Pancreas (tissue), 10 donors: ENCODE results near the gene TRAPPC2B. TPM values are rescaled to one million over a fixed set of nuclear protein-coding genes. Genes with fewer than 3 reads are reported as not detected.

Experiments
- ATAC-seq, 4 donors: fragments of 200-7000 bp; cut with Tn5 transposase; one replicate each; pipeline versions ENCODE4 v1.8.0 to v1.9.1; 2020; ENCODE audit warnings: mild to moderate bottlenecking in 4 of 4, moderate library complexity in 4 of 4
- DNase-seq, 6 donors: peaks; one replicate each; pipeline ENCODE4 v3.0.0-alpha.2; 2020
- FAIRE-seq: peaks from 2 replicates; lab custom pipeline; 2012; peaks lifted over from hg19 to GRCh38; lab: Jason Lieb, UNC
- H3K27ac ChIP-seq, 4 donors: fragments of 200-600 bp; sonication (generic); 1 replicate in 3 of 4; 2 replicates in 1 of 4; pipeline versions ENCODE4 v1.5.0 to v1.8.0; 2020
- H3K27me3 ChIP-seq, 4 donors: fragments of 200-600 bp; one replicate each; pipeline ENCODE4 v1.8.0; 2021
- H3K36me3 ChIP-seq, 3 donors: fragments of 200-600 bp; sonication (generic) in 1 of 3; one replicate each; pipeline versions ENCODE4 v1.5.0 to v1.8.0; 2020 to 2021
- H3K4me1 ChIP-seq, 3 donors: fragments of 200-600 bp; one replicate each; pipeline ENCODE4 v1.8.0; 2021
- H3K4me3 ChIP-seq, 4 donors: fragments of 200-600 bp; sonication (generic) in 2 of 4; one replicate each; pipeline versions ENCODE4 v1.5.0 to v1.8.0; 2020 to 2021
- H3K9me3 ChIP-seq, 4 donors: fragments of 200-600 bp; one replicate each; pipeline ENCODE4 v1.8.0; 2021
- WGBS, 2 donors: extraction: QIAGEN DNeasy Blood & Tissue Kit; methylation state at CpG; one replicate each; pipeline ENCODE4 v1.1.7; 2013; 5-methylcytosine and 5-hydroxymethylcytosine counted together
- intact Hi-C, 3 donors: fragments of 100-400 bp; cut with DNase I; formaldehyde crosslinking; loops; one replicate each; pipeline versions ENCODE4 v1.11.1 to v1.14.2; 2022
- polyA plus RNA-seq, 2 donors: library from polyadenylated mRNA; stranded (reverse); fragments of 200-250 nt; gene quantifications; one replicate each; pipeline ENCODE4 v1.2.3, GENCODE V29; 2013
- total RNA-seq, 6 donors: library from RNA; stranded (reverse); fragmentation: NEBNext Ultra II Directional in 4 of 6; extraction: Animal tissue kit (Norgen Biotek cat#: 25700) in 4 of 6; gene quantifications; one replicate each; pipeline versions ENCODE4 v1.2.1 to v1.2.4, GENCODE V29; 2021 to 2023
- TF ChIP-seq, protein P1 (sequence below), 4 donors: fragments of 200-600 bp; sonication (generic) in 3 of 4; IDR thresholded peaks; one replicate each; pipeline versions ENCODE4 v1.5.0 to v1.8.0; 2021; ENCODE audit warnings: antibody characterized with exemption in 4 of 4
- donor health status: healthy with polysubstance abuse.
- donor health status: DM: no; HTN: no; CAD: no; lungs with moderate emphysema.
- donor health status: DM: no; HTN: no; CAD: no.
- donor health status: control.
- donor health status: control.
- donor health status: Bipolar disorder and iron deficiency.
- donor health status: DM: yes; HTN: yes; CAD: no.
- donor health status: DM: no; HTN: no; CAD: no.
- donor health status: DM: no; HTN: no; CAD: no.
- donor health status: DM: yes; HTN: yes; CAD: no.

Gene TRAPPC2B
- total and polyA plus RNA-seq, 8 donors = 2.1 to 14.7 (median 2.9) TPM

DNA sequence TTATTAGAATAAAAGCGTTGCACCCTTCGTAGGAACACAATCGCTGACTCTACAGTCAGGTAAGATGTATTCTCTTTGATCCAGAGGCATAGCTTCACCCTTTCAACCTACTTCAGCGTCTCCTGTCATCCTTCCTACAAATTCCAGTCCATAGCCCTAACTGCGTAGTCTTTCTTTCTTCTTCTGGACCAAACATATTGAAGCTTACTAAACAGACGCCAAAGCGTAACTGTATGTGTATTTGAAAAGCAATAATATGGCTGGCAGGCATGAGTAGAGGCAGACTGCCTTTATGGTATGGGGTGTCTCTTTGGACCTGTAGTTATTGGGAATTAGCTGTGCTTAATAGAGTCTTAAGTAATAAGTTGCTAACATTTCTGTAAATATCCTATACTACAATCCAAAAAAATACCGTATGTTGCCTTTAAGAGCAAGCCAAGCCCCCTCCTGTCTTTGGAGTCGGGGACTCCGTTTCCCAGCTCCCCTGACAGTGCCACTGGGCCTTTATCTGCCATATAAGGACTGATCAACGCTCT lies 25.9 kb downstream of the TRAPPC2B start:
- no peaks in the 10 kb centered on the region for H3K36me3 ChIP-seq
- peak overlapping the region; percentile 57 to 91 (median 85) for H3K4me3 ChIP-seq
- FAIRE-seq = peak; percentile 97
- H3K27ac ChIP-seq = peak overlapping the region; percentile 56 to 84 (median 75)
- no peaks in the 10 kb centered on the region for H3K27me3 ChIP-seq
- DNase-seq = no peak
- ATAC-seq = no peak
- H3K4me1 ChIP-seq = peaks cover 0 to 6% (median 5%) of the 10 kb centered on the region in 3 donors
- WGBS, 2 donors = 55 to 56% methylated on average over 11 of the region's 11 CpGs
- H3K9me3 ChIP-seq = no peaks in the 10 kb centered on the region
- intact Hi-C loops = no loop called here
- TF ChIP-seq, protein P1, sequence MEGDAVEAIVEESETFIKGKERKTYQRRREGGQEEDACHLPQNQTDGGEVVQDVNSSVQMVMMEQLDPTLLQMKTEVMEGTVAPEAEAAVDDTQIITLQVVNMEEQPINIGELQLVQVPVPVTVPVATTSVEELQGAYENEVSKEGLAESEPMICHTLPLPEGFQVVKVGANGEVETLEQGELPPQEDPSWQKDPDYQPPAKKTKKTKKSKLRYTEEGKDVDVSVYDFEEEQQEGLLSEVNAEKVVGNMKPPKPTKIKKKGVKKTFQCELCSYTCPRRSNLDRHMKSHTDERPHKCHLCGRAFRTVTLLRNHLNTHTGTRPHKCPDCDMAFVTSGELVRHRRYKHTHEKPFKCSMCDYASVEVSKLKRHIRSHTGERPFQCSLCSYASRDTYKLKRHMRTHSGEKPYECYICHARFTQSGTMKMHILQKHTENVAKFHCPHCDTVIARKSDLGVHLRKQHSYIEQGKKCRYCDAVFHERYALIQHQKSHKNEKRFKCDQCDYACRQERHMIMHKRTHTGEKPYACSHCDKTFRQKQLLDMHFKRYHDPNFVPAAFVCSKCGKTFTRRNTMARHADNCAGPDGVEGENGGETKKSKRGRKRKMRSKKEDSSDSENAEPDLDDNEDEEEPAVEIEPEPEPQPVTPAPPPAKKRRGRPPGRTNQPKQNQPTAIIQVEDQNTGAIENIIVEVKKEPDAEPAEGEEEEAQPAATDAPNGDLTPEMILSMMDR (IDR thresholded peaks at IDR 0.05) = no peak

- H3K4me3 ChIP-seq = peak within 1 kb of the TSS; percentile 57 to 91 (median 85)
- WGBS, 2 donors = 1% methylated on average over 50 of the region's 50 CpGs
- TF ChIP-seq, protein P1 (IDR thresholded peaks at IDR 0.05) = no peak
- FAIRE-seq (no peak), DNase-seq (peak; percentile 89 to 96 (median 91)), ATAC-seq (peak; percentile 99 to 100 (median 100))
- H3K27ac ChIP-seq = peak within 1 kb of the TSS; percentile 56 to 84 (median 75)
- H3K4me1 ChIP-seq = peaks cover 0 to 6% (median 5%) of the 10 kb centered on the region in 3 donors
- H3K27me3 ChIP-seq = no peaks in the 10 kb centered on the region
- H3K9me3 ChIP-seq = no peaks in the 10 kb centered on the region
- intact Hi-C loops = no loop called here
- no peaks in the 10 kb centered on the region for H3K36me3 ChIP-seq
Observed at GRCh38 chr19:57389730-57390598, 26.6 kb downstream of the TRAPPC2B start, which contains the start of gene ZNF548. Gene ZNF548 (plus strand): TSS chr19:57389854. CDS start chr19:57390100, 246 bp downstream.

- DNase-seq = no peak
- TF ChIP-seq, protein P1 (IDR thresholded peaks at IDR 0.05) = no peak
- intact Hi-C loops = no loop called here
- no peak for FAIRE-seq
- ATAC-seq = no peak
- Histone ChIP-seq H3K9me3 (no peaks in the 10 kb centered on the region), H3K4me1 (peaks cover 0 to 5% (median 0%) of the 10 kb centered on the region in 3 donors), H3K27ac (no peak overlapping the region), H3K27me3 (no peaks in the 10 kb centered on the region), H3K4me3 (no peak overlapping the region), H3K36me3 (peaks cover 0 to 30% (median 16%) of the 10 kb centered on the region in 3 donors)
- 85% methylated on average over 5 of the region's 5 CpGs for WGBS, 2 donors
Observed at GRCh38 chr19:57395710-57396109, 32.4 kb downstream of the TRAPPC2B start.

DNA sequence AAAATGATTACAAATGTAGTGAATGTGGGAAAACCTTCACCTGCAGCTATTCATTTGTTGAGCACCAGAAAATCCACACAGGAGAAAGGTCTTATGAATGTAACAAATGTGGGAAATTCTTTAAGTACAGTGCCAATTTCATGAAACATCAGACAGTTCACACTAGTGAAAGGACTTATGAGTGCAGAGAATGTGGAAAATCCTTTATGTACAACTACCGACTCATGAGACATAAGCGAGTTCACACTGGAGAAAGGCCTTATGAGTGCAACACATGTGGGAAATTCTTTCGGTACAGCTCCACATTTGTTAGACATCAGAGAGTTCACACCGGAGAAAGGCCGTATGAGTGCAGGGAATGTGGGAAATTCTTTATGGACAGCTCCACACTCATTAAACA lies 35.5 kb downstream of the TRAPPC2B start:
- TF ChIP-seq, protein P1 (IDR thresholded peaks at IDR 0.05) = no peak
- H3K36me3 ChIP-seq = peaks cover 0 to 30% (median 16%) of the 10 kb centered on the region in 3 donors
- FAIRE-seq (no peak), DNase-seq (no peak), ATAC-seq (no peak)
- H3K27me3 ChIP-seq = no peaks in the 10 kb centered on the region
- H3K9me3 ChIP-seq = no peaks in the 10 kb centered on the region
- intact Hi-C loops = no loop called here
- H3K4me1 ChIP-seq = no peaks in the 10 kb centered on the region
- no peak overlapping the region for H3K4me3 ChIP-seq
- no peak overlapping the region for H3K27ac ChIP-seq
- 98% methylated on average over 5 of the region's 5 CpGs for WGBS, 2 donors
